Measurements from ENCODE around the gene LTBP2.

Gene LTBP2

GRCh38 chr14:74638966-74639365 is 26.9 kb upstream of the LTBP2 start:
- TF ChIP-seq, protein P1, sequence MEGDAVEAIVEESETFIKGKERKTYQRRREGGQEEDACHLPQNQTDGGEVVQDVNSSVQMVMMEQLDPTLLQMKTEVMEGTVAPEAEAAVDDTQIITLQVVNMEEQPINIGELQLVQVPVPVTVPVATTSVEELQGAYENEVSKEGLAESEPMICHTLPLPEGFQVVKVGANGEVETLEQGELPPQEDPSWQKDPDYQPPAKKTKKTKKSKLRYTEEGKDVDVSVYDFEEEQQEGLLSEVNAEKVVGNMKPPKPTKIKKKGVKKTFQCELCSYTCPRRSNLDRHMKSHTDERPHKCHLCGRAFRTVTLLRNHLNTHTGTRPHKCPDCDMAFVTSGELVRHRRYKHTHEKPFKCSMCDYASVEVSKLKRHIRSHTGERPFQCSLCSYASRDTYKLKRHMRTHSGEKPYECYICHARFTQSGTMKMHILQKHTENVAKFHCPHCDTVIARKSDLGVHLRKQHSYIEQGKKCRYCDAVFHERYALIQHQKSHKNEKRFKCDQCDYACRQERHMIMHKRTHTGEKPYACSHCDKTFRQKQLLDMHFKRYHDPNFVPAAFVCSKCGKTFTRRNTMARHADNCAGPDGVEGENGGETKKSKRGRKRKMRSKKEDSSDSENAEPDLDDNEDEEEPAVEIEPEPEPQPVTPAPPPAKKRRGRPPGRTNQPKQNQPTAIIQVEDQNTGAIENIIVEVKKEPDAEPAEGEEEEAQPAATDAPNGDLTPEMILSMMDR (IDR thresholded peaks at IDR 0.05; ENCODE audit: insufficient read depth, low read depth, low read length, missing control alignments), result no peak
- DNase-seq (ENCODE audit: low read depth), result no peak
- H3K4me3 ChIP-seq (ENCODE audit: low read depth, low read length), result no peak overlapping the region

DNA sequence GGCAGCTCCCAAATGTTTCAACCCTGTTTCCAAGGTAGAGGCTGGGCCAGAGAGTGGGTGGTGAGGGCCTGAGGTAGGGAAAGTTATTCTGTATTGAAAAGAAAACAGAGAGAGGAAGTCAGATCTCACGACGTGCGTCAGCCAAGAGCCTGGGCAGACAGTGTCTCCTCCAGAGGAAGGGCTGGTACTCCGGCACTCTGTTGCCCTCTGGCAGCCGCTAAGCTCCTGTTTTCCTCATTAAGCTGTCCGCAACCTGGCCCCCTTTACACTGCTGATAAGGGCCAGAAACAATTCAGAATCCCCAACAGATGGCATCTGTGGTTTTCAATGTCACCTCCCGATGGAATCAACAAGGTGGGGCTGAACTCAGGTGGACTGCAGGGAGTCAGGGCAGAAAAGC is 26.0 kb upstream of the LTBP2 start:
- DNase-seq (ENCODE audit: low read depth), result no peak
- TF ChIP-seq, protein P1 (IDR thresholded peaks at IDR 0.05; ENCODE audit: insufficient read depth, low read depth, low read length, missing control alignments), result no peak
- no peak overlapping the region for H3K4me3 ChIP-seq (ENCODE audit: low read depth, low read length)

- DNase-seq (ENCODE audit: low read depth), result no peak
- no peak overlapping the region for H3K4me3 ChIP-seq (ENCODE audit: low read depth, low read length)
- TF ChIP-seq, protein P1 (IDR thresholded peaks at IDR 0.05; ENCODE audit: insufficient read depth, low read depth, low read length, missing control alignments), result no peak
Observed at GRCh38 chr14:74637178-74637550, 25.1 kb upstream of the LTBP2 start.

GRCh38 chr14:74636424-74637177 is 24.6 kb upstream of the LTBP2 start:
- no peak overlapping the region for H3K4me3 ChIP-seq (ENCODE audit: low read depth, low read length)
- DNase-seq (ENCODE audit: low read depth), result no peak
- TF ChIP-seq, protein P1 (IDR thresholded peaks at IDR 0.05; ENCODE audit: insufficient read depth, low read depth, low read length, missing control alignments), result no peak

DNA sequence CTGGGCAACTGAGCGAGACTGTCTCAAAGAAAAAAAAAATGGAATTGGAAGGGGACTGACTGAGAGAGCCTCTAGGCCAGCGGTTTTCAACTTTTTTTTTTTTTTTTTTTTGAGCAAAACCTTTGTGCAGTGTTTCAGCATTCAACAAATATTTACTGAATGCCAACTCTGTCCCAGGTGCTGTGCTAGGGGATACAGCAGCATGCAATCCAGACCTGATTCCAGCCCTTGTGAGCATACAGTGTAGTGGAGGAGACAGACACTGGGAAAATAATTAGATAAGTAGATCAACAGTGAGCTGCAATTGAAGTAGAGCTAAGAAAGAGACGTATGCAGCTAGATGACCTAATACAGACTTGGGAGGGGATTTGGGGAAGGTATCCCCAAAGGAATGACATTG is 23.8 kb upstream of the LTBP2 start:
- no peak for DNase-seq (ENCODE audit: low read depth)
- TF ChIP-seq, protein P1 (IDR thresholded peaks at IDR 0.05; ENCODE audit: insufficient read depth, low read depth, low read length, missing control alignments), result no peak
- H3K4me3 ChIP-seq (ENCODE audit: low read depth, low read length), result no peak overlapping the region

- H3K4me3 ChIP-seq (ENCODE audit: low read depth, low read length), result no peak overlapping the region
- DNase-seq (ENCODE audit: low read depth), result no peak
- TF ChIP-seq, protein P1 (IDR thresholded peaks at IDR 0.05; ENCODE audit: insufficient read depth, low read depth, low read length, missing control alignments), result no peak
Observed at GRCh38 chr14:74634964-74635363, 22.9 kb upstream of the LTBP2 start.

DNA sequence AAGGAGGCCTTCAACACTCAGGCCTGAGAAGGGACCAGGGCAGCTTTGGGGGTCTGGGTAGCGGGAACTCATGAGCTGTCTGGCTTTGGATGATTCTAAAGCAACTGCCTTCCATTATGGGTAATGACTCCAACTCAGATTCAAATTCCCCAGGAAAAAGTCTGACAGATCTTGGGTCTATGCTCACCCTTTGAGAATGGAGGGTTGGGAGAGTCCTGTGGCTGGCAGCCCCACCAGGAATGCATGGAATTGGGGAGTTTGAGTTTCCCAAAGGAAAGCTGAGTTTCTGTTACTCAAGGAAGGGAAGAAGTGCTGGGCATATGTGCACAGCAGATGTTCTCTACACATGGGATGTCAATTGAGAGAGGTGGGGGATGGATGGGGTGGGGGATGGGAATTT is 22.4 kb upstream of the LTBP2 start:
- no peak for DNase-seq (ENCODE audit: low read depth)
- H3K4me3 ChIP-seq (ENCODE audit: low read depth, low read length), result no peak overlapping the region
- TF ChIP-seq, protein P1 (IDR thresholded peaks at IDR 0.05; ENCODE audit: insufficient read depth, low read depth, low read length, missing control alignments), result no peak

Measured in GM12865 (cell line).